GM20000 (cell line): Measurements from ENCODE around the gene WAPL.

Experiments used
- DNase-seq: peaks from one replicate; pipeline ENCODE4 v3.0.0; 2012; ENCODE audit warnings: low spot score
- TF ChIP-seq, protein P1 (sequence below): IDR thresholded peaks from 2 replicates; pipeline ENCODE4 v1.5.1; 2012; ENCODE audit warnings: mild to moderate bottlenecking, control low read depth; ENCODE audit errors: extremely low read depth, missing control alignments

Gene WAPL

GRCh38 chr10:86439544-86439943 is 82.0 kb downstream of the WAPL start:
- TF ChIP-seq, protein P1, sequence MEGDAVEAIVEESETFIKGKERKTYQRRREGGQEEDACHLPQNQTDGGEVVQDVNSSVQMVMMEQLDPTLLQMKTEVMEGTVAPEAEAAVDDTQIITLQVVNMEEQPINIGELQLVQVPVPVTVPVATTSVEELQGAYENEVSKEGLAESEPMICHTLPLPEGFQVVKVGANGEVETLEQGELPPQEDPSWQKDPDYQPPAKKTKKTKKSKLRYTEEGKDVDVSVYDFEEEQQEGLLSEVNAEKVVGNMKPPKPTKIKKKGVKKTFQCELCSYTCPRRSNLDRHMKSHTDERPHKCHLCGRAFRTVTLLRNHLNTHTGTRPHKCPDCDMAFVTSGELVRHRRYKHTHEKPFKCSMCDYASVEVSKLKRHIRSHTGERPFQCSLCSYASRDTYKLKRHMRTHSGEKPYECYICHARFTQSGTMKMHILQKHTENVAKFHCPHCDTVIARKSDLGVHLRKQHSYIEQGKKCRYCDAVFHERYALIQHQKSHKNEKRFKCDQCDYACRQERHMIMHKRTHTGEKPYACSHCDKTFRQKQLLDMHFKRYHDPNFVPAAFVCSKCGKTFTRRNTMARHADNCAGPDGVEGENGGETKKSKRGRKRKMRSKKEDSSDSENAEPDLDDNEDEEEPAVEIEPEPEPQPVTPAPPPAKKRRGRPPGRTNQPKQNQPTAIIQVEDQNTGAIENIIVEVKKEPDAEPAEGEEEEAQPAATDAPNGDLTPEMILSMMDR: no peak
- no peak for DNase-seq

DNA sequence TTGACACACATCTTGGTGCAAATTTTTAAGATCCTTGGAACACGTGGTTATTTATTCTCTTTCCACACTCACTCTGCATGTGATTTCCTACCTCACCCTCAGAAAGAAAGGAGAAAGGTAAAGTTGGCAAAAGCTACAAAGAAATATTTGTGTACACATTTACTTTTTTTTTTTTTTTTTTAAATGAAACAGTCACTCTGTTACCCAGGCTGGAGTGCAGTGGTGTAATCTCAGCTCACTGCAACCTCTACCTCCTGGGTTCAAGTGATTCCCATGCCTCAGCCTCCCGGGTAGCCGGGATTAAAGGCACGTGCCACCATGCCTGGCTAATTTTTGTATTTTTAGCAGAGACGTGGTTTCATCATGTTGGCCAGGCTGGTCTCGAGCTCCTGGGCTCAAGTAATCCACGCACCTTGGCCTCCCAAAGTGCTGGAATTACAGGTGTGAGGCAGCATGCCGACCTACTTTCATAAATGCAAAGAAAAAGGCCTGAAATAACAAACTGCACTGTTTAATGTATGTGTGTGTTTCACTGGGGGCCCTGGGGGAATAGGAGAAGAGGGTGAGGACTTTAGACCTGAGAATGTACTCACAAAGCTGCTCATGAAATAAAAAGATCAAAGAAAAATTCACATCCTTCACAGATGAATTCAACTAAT is 83.4 kb downstream of the WAPL start:
- TF ChIP-seq, protein P1: no peak
- no peak for DNase-seq

DNA sequence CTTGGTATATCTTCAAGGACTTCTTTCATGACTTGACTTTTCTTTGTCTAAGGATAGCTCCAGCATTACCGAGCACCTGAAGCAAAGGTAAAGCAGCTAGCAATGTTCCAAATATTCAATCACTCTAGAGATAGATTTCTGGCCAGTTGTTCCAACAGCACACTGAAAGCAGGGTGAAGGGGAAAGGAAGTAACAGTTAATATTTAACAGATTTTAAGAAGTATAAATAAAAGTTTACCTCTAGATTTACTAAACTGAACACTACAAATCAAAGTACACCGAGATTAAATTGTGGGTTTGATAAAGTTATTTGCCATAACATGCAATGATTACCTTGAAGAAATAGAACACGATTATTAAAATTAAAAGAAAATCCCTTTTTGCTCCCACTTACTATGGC is 84.1 kb downstream of the WAPL start:
- TF ChIP-seq, protein P1: no peak
- no peak for DNase-seq

DNA sequence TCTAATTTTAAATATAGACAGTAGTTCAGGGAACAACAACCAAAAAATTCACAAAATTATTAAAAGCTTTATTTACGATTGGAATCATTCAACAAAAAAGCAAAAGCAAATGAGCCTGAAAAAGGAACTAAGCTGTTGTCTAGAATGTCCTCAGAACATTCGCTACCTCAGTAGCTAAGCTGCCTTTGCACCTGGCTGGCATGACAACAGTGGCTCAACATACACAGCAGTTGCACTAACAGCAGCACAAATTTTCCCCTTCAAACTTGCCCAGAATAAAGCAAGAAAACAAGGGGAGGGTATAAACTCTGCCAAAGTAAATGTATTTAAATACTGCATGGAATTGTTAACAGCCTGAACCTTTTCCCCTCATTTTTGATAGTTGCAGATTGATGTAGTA is 84.6 kb downstream of the WAPL start:
- DNase-seq: no peak
- TF ChIP-seq, protein P1: no peak

DNA sequence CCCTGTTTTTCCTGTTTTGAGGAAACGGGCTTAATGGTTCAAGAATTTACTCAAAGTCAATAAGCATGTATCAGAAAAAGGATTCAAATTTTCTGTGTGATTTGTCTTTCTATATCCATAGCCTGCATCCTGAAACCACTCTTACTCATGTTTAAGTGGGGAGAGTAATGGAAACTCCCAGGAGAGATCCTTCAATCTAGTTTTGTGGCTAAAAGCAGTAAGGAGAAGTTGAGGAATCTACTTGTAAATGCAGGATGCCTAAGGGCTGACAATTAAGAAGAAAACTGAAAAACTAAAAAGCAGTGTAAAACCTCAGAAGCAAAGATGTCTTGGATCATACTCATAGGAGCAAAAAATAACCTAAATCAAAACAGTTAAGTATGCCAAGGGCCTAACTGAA is 86.9 kb downstream of the WAPL start:
- no peak for DNase-seq
- TF ChIP-seq, protein P1: no peak

GRCh38 chr10:86423739-86424138 is 97.9 kb downstream of the WAPL start:
- TF ChIP-seq, protein P1: no peak
- DNase-seq: no peak

- TF ChIP-seq, protein P1: no peak
- no peak for DNase-seq
Measured at GRCh38 chr10:86419101-86419500, 102.5 kb downstream of the WAPL start.
